K562 treated with DMSO at 1 percent for 48 hours (cell line): Measurements from ENCODE around the gene PFKFB3. TPM values are rescaled to one million over a fixed set of nuclear protein-coding genes. Genes with fewer than 3 reads are reported as not detected.

Experiments used
- total RNA-seq: library from RNA; unstranded; fragments of 300-600 nt; gene quantifications from 2 replicates; pipeline ENCODE4 v1.2.3, GENCODE V29; 2022; ENCODE audit warnings: low replicate concordance; ENCODE audit errors: extremely low read depth

Gene PFKFB3
- total RNA-seq: not detected in 2 replicates

GRCh38 chr10:6202684-6203330, at the start of gene PFKFB3:
Gene PFKFB3, plus strand, starts transcription at chr10:6202932. Its CDS starts 329 bp downstream, at chr10:6203261.

Other genes with a start within 250 kb of the PFKFB3 start
- gene IL15RA, start 225.4 kb upstream of the PFKFB3 start, total RNA-seq: not detected in 2 replicates
- gene IL2RA, start 140.6 kb upstream of the PFKFB3 start, total RNA-seq: not detected in 2 replicates
- not detected in 2 replicates for gene RBM17, start 113.9 kb upstream of the PFKFB3 start, total RNA-seq